Ovary (tissue), 9 donors: ENCODE data around the gene PCDHGB6. TPM values are rescaled to one million over a fixed set of nuclear protein-coding genes. Genes with fewer than 3 reads are reported as not detected.
A peak's percentile ranks its signal among the peaks of the same experiment; 100 is the strongest.
"Not testable (repeated sequence)": the region's sequence is repeated elsewhere in the genome, so short reads cannot be mapped to it uniquely, and the experiment has no call there.

Source experiments
- DNase-seq, 5 donors: peaks; one replicate each; pipeline ENCODE4 v3.0.0-alpha.2; 2019 to 2020
- H3K27ac ChIP-seq, 2 donors: fragments of 200-600 bp; one replicate each; pipeline versions ENCODE4 v1.5.1 to v1.8.0; 2019 to 2022
- H3K27me3 ChIP-seq: fragments of 200-600 bp; one replicate; pipeline ENCODE4 v1.8.0; 2022
- H3K36me3 ChIP-seq: fragments of 200-600 bp; sonication (generic); one replicate; pipeline ENCODE4 v1.5.1; 2019
- H3K4me1 ChIP-seq: one replicate; pipeline ENCODE4 v1.8.1; 2013; ENCODE audit warnings: mild to moderate bottlenecking, moderate library complexity; ENCODE audit not compliant: insufficient read depth
- H3K4me3 ChIP-seq: fragments of 200-600 bp; sonication (generic); one replicate; pipeline ENCODE4 v1.5.1; 2017
- H3K9me3 ChIP-seq, 2 donors: fragments of 200-600 bp in 1 of 2; sonication (generic) in 1 of 2; one replicate each; pipeline versions ENCODE4 v1.5.1 to v1.8.1; 2013 to 2019; ENCODE audit warnings: mild to moderate bottlenecking in 1 of 2, moderate library complexity in 1 of 2
- EP300 ChIP-seq: sonication (generic); formaldehyde crosslinking; IDR thresholded peaks from one replicate; pipeline ENCODE4 v1.6.1; 2017; ENCODE audit warnings: antibody characterized with exemption
- POLR2A ChIP-seq: fragments of 450-650 bp; IDR thresholded peaks from one replicate; pipeline ENCODE4 v1.6.1; 2017; ENCODE audit warnings: antibody characterized with exemption, mild to moderate bottlenecking, moderate library complexity
- WGBS, 3 donors: extraction: QIAGEN DNeasy Blood & Tissue Kit in 1 of 3; methylation state at CpG; one replicate each; pipeline versions ENCODE4 v1.1.5 to v1.1.7; 2013 to 2017; 5-methylcytosine and 5-hydroxymethylcytosine counted together
- intact Hi-C, 4 donors: fragments of 100-400 bp; cut with DNase I; formaldehyde crosslinking; loops; one replicate each; pipeline versions ENCODE4 v1.11.0 to v1.15.1; 2022 to 2023
- polyA plus RNA-seq, 2 donors: library from polyadenylated mRNA; stranded (reverse); fragments of 200-250 nt in 1 of 2; fragments of 350-450 nt in 1 of 2; fragmentation: Illumina TruSeq in 1 of 2; extraction: RNeasy Lipid Tissue Mini Kit (QIAGEN cat#74804) in 1 of 2; gene quantifications; one replicate each; pipeline ENCODE4 v1.2.3, GENCODE V29; 2013 to 2014
- total RNA-seq, 7 donors: library from RNA; depleted of rRNA in 2 of 7; stranded (reverse); fragments of >200 nt in 2 of 7; fragmentation: NEBNext Ultra II Directional in 3 of 7; extraction: Animal tissue kit (Norgen Biotek cat#: 25700) in 3 of 7; gene quantifications; one replicate each; pipeline versions ENCODE4 v1.1.0 to v1.2.4, GENCODE V29; 2016 to 2023
- TF ChIP-seq, protein P1 (sequence below), 3 donors: fragments of 450-650 bp in 2 of 3; fragments of 200-600 bp in 1 of 3; IDR thresholded peaks; one replicate each; pipeline versions ENCODE4 v1.5.1 to v1.8.0; 2016 to 2022; ENCODE audit warnings: antibody characterized with exemption in 3 of 3, mild to moderate bottlenecking in 1 of 3
- donor health status: DM: no; HTN: no; CAD: no; lungs with moderate emphysema.
- donor health status: DM: no; HTN: no; CAD: no.
- donor health status: Bipolar disorder and iron deficiency.
- donor health status: DM: yes; HTN: yes; CAD: no.
- donor health status: DM: no; HTN: no; CAD: no.
- donor health status: DM: yes; HTN: yes; CAD: no.

PCDHGB6 gene
- total and polyA plus RNA-seq, 9 donors: 7.0 to 18.1 (median 13.6) TPM

DNA sequence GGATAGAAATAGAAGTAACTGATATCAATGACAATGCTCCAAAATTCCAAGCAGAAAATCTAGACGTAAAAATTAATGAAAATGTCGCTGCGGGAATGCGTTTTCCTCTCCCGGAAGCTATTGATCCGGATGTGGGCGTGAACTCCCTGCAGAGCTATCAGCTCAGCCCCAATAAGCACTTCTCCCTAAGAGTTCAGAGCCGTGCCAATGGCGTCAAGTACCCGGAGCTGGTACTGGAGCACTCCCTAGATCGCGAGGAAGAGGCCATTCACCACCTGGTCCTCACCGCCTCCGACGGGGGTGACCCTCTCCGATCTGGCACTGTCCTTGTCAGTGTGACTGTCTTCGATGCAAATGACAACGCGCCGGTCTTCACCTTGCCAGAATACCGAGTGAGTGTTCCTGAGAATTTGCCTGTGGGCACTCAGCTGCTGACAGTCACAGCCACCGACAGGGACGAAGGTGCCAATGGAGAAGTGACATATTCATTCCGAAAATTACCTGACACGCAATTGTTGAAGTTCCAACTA lies 5.8 kb downstream of the PCDHGB6 start:
- peak overlapping the region; percentile 16 for H3K4me3 ChIP-seq
- intact Hi-C loops: loop anchor here in 1 of 4 donors (10.0 kb wide), 1 partner anchor 111 kb away; no protein-coding TSS in a partner anchor
- peaks cover 2% of the 10 kb centered on the region for H3K4me1 ChIP-seq
- no peak overlapping the region for H3K27ac ChIP-seq
- WGBS, 3 donors: 15 to 20% (median 16%) methylated on average over 25 of the region's 25 CpGs
- H3K36me3 ChIP-seq: peaks cover 4% of the 10 kb centered on the region
- DNase-seq: peak in 1 of 5 donors; percentile 12
- peaks cover 14 to 56% of the 10 kb centered on the region in 2 donors for H3K9me3 ChIP-seq
- H3K27me3 ChIP-seq: no peaks in the 10 kb centered on the region
- TF ChIP-seq POLR2A (no peak), EP300 (no peak)
- TF ChIP-seq, protein P1, sequence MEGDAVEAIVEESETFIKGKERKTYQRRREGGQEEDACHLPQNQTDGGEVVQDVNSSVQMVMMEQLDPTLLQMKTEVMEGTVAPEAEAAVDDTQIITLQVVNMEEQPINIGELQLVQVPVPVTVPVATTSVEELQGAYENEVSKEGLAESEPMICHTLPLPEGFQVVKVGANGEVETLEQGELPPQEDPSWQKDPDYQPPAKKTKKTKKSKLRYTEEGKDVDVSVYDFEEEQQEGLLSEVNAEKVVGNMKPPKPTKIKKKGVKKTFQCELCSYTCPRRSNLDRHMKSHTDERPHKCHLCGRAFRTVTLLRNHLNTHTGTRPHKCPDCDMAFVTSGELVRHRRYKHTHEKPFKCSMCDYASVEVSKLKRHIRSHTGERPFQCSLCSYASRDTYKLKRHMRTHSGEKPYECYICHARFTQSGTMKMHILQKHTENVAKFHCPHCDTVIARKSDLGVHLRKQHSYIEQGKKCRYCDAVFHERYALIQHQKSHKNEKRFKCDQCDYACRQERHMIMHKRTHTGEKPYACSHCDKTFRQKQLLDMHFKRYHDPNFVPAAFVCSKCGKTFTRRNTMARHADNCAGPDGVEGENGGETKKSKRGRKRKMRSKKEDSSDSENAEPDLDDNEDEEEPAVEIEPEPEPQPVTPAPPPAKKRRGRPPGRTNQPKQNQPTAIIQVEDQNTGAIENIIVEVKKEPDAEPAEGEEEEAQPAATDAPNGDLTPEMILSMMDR (IDR thresholded peaks at IDR 0.05): no peak

DNA sequence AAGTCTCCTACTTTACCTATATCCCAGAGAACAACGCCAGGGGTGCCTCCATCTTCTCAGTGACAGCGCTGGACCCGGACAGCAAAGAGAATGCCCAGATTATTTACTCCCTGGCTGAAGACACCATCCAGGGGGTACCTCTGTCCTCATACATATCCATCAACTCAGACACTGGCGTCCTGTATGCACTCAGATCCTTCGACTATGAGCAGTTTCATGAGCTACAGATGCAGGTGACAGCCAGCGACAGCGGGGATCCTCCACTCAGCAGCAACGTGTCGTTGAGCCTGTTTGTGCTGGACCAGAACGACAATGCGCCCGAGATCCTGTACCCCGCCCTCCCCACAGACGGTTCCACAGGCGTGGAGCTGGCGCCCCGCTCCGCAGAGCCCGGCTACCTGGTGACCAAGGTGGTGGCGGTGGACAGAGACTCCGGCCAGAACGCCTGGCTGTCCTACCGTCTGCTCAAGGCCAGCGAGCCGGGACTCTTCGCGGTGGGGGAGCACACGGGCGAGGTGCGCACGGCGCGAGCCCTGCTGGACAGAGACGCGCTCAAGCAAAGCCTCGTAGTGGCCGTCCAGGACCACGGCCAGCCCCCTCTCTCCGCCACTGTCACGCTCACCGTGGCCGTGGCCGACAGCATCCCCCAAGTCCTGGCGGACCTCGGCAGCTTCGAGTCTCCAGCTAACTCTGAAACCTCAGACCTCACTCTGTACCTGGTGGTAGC lies 6.9 kb downstream of the PCDHGB6 start:
- not testable (repeated sequence) for H3K4me1 ChIP-seq, H3K36me3 ChIP-seq, H3K4me3 ChIP-seq, H3K27ac ChIP-seq, H3K27me3 ChIP-seq, DNase-seq
- 22 to 37% (median 23%) methylated on average over 36 to 46 of the region's 46 CpGs for WGBS, 3 donors
- intact Hi-C loops: loop anchor here in 2 of 4 donors (5.0 to 10.0 kb wide), 2 partner anchors 110 to 143 kb away; no protein-coding TSS in a partner anchor
- peaks cover 16 to 56% of the 10 kb centered on the region in 2 donors for H3K9me3 ChIP-seq

DNA sequence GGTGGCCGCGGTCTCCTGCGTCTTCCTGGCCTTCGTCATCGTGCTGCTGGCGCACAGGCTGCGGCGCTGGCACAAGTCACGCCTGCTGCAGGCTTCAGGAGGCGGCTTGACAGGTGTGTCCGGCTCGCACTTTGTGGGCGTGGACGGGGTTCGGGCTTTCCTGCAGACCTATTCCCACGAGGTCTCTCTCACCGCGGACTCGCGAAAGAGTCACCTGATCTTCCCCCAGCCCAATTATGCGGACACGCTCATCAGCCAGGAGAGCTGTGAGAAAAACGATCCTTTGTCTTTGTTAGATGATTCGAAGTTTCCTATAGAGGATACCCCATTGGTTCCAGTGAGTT lies 7.4 kb downstream of the PCDHGB6 start:
- not testable (repeated sequence) for H3K27ac ChIP-seq, DNase-seq, H3K4me1 ChIP-seq, H3K4me3 ChIP-seq, H3K27me3 ChIP-seq, H3K36me3 ChIP-seq
- intact Hi-C loops: loop anchor here in 2 of 4 donors (5.0 to 10.0 kb wide), 2 partner anchors 110 to 142 kb away; no protein-coding TSS in a partner anchor
- 20 to 27% (median 23%) methylated on average over 16 to 24 of the region's 24 CpGs for WGBS, 3 donors
- peaks cover 12 to 54% of the 10 kb centered on the region in 2 donors for H3K9me3 ChIP-seq

DNA sequence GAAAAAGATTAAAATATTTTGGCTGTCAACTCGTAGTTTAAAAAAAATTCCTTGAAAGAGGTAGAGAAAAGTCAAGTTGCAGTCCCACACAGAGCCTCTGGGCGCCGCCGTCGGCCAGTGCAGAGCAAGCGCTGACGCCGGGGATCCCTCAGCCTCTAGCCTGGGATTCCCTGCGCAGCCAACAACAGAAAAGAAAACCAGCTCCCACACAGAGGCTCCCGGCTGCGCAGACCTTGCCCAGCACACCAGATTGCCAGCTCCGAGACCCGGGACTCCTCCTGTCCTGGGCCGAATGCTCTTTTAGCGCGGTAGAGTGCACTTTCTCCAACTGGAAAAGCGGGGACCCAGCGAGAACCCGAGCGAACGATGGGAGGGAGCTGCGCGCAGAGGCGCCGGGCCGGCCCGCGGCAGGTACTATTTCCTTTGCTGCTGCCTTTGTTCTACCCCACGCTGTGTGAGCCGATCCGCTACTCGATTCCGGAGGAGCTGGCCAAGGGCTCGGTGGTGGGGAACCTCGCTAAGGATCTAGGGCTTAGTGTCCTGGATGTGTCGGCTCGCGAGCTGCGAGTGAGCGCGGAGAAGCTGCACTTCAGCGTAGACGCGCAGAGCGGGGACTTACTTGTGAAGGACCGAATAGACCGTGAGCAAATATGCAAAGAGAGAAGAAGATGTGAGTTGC lies 9.8 kb downstream of the PCDHGB6 start, which contains the start of gene PCDHGB7:
Gene PCDHGB7 (plus strand): TSS at position 184 of the 679 bp plus-strand sequence. CDS start 183 bp downstream, at position 367.
- not testable (repeated sequence) for H3K36me3 ChIP-seq, H3K27me3 ChIP-seq, H3K27ac ChIP-seq, H3K4me1 ChIP-seq
- WGBS, 3 donors: 7 to 12% (median 10%) methylated on average over 35 to 46 of the region's 47 CpGs
- TF ChIP-seq, protein P1 (IDR thresholded peaks at IDR 0.05): peak in 1 of 3 donors; percentile 42
- peak; percentile 44 to 74 (median 64) for DNase-seq
- H3K4me3 ChIP-seq: peak within 1 kb of the TSS; percentile 23
- peaks cover 10 to 55% of the 10 kb centered on the region in 2 donors for H3K9me3 ChIP-seq
- intact Hi-C loops: loop anchor here in 2 of 4 donors (5.0 to 10.0 kb wide), 2 partner anchors 107 to 140 kb away; no protein-coding TSS in a partner anchor

DNA sequence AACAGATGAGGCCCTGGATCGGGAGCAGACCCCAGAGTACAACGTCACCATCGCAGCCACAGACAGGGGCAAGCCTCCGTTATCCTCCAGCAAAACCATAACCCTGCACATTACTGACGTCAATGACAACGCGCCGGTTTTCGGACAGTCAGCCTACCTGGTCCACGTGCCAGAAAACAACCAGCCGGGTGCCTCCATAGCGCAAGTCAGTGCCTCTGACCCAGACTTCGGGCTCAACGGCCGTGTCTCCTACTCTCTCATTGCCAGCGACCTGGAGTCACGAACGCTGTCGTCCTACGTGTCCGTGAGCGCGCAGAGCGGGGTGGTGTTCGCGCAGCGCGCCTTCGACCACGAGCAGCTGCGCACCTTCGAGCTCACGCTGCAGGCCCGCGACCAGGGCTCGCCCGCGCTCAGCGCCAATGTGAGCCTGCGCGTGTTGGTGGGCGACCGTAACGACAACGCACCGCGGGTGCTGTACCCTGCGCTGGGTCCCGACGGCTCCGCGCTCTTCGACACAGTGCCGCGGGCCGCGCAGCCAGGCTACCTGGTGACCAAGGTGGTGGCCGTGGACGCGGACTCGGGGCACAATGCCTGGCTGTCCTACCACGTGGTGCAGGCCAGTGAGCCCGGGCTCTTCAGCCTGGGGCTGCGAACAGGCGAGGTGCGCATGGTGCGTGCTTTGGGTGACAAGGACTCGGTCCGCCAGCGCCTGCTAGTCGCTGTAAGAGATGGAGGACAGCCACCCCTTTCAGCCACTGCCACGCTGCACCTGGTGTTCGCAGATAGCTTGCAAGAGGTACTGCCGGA lies 11.5 kb downstream of the PCDHGB6 start:
- Histone ChIP-seq H3K27ac (no peak overlapping the region), H3K4me3 (no peak overlapping the region), H3K36me3 (no peaks in the 10 kb centered on the region), H3K27me3 (no peaks in the 10 kb centered on the region), H3K9me3 (peaks cover 15 to 50% of the 10 kb centered on the region in 2 donors), H3K4me1 (peaks cover 2% of the 10 kb centered on the region)
- intact Hi-C loops: loop anchor here in 2 of 4 donors (5.0 to 10.0 kb wide), 2 partner anchors 106 to 138 kb away; no protein-coding TSS in a partner anchor
- WGBS, 3 donors: 23 to 34% (median 23%) methylated on average over 74 of the region's 74 CpGs
- TF ChIP-seq, protein P1 (IDR thresholded peaks at IDR 0.05): no peak
- TF ChIP-seq EP300 (no peak), POLR2A (no peak)
- no peak for DNase-seq
